Gastrocnemius medialis (tissue), 4 donors: ENCODE data around the gene HLA-DQA2.

Experiments
- POLR2A ChIP-seq, 2 donors: fragments of 450-650 bp; IDR thresholded peaks; one replicate each; pipeline ENCODE4 v1.6.1; 2017; ENCODE audit warnings: antibody characterized with exemption in 2 of 2, mild to moderate bottlenecking in 2 of 2, moderate library complexity in 2 of 2
- TF ChIP-seq, protein P1 (sequence below), 5 experiments: fragments of 450-650 bp in 3 of 5; fragments of 200-600 bp in 2 of 5; sonication (generic) in 2 of 5; IDR thresholded peaks in 4 of 5; conservative IDR thresholded peaks in 1 of 5; 1 replicate in 4 of 5; 2 replicates in 1 of 5; pipeline ENCODE4 v1.5.1; 2016 to 2019; ENCODE audit warnings: antibody characterized with exemption in 5 of 5, mild to moderate bottlenecking in 3 of 5, moderate library complexity in 3 of 5

DNA sequence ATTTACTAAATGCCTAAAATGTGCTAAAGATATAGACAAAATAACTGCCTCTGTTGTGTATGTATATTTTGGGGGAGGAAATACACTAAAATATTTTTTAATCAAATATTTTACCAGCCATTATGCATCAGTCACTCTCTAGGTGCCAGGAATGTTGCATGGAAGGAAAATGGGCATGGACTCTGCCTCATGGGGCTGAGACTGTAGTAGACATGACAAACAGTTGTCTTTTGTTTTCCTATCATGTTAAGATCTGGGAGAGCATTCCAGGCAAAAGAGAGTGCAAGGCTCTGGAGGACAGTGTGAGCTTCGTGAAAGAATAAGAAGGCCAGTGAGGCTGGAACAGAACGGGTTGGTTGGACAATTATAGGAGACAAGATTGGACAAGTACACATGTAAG is 49.1 kb downstream of the HLA-DQA2 start:
- TF ChIP-seq, protein P1, sequence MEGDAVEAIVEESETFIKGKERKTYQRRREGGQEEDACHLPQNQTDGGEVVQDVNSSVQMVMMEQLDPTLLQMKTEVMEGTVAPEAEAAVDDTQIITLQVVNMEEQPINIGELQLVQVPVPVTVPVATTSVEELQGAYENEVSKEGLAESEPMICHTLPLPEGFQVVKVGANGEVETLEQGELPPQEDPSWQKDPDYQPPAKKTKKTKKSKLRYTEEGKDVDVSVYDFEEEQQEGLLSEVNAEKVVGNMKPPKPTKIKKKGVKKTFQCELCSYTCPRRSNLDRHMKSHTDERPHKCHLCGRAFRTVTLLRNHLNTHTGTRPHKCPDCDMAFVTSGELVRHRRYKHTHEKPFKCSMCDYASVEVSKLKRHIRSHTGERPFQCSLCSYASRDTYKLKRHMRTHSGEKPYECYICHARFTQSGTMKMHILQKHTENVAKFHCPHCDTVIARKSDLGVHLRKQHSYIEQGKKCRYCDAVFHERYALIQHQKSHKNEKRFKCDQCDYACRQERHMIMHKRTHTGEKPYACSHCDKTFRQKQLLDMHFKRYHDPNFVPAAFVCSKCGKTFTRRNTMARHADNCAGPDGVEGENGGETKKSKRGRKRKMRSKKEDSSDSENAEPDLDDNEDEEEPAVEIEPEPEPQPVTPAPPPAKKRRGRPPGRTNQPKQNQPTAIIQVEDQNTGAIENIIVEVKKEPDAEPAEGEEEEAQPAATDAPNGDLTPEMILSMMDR (IDR thresholded peaks at IDR 0.05 in 4 of 5, conservative IDR thresholded peaks at IDR 0.05 in 1 of 5) = no peak
- TF ChIP-seq POLR2A (IDR thresholded peaks at IDR 0.05) = no peak
